T-cell (primary cell): ENCODE measurements around the gene UACA. TPM values are rescaled to one million over a fixed set of nuclear protein-coding genes. Genes with fewer than 3 reads are reported as not detected.

ENCODE experiments used
- ATAC-seq, 4 experiments: fragments of 200-7000 bp in 3 of 4; fragments of 150-1000 bp in 1 of 4; cut with Tn5 transposase; replicated peaks in 1 of 4; 1 replicate in 3 of 4; 2 replicates in 1 of 4; pipeline ENCODE4 v1.10.0; 2021; ENCODE audit warnings: moderate library complexity in 3 of 4, mild to moderate bottlenecking in 2 of 4, moderate number of reproducible peaks in 1 of 4
- CTCF ChIA-PET, 2 donors: fragments of 300-600 bp; sonication (Branson Sonifier 250); formaldehyde crosslinking; loops; one replicate each; lab custom pipeline; 2022; ENCODE audit warnings: antibody characterized with exemption in 2 of 2; lab: Charles Lee
- POLR2A ChIA-PET, 2 donors: fragments of 300-600 bp; sonication (Branson Sonifier 250); formaldehyde crosslinking; loops; one replicate each; lab custom pipeline; 2022; ENCODE audit warnings: antibody characterized with exemption in 2 of 2; lab: Charles Lee
- DNase-seq, 35 experiments: peaks; one replicate each; pipeline versions ENCODE4 v3.0.0 to v3.0.0-alpha.2; 2013 to 2023
- H3K27ac ChIP-seq: one replicate; pipeline ENCODE4 v1.5.1; 2013; ENCODE audit warnings: low read length
- H3K27me3 ChIP-seq, 2 experiments: replicated peaks in 1 of 2; 1 replicate in 1 of 2; 2 replicates in 1 of 2; pipeline versions ENCODE4 v1.6.1 to v1.7.0; 2013; ENCODE audit warnings: low read length in 1 of 2, mixed read lengths in 1 of 2; ENCODE audit not compliant: control insufficient read depth in 2 of 2, insufficient read depth in 2 of 2; ENCODE audit errors: extremely low read depth in 1 of 2
- H3K36me3 ChIP-seq, 2 donors: 1 replicate in 1 of 2; 2 replicates in 1 of 2; pipeline versions ENCODE4 v1.6.1 to v1.7.0; 2013; ENCODE audit warnings: low read length in 1 of 2; ENCODE audit not compliant: control insufficient read depth in 2 of 2, insufficient read depth in 1 of 2; ENCODE audit errors: extremely low read depth in 1 of 2
- H3K4me1 ChIP-seq, 2 experiments: 1 replicate in 1 of 2; 2 replicates in 1 of 2; pipeline versions ENCODE4 v1.6.1 to v1.7.0; 2013; ENCODE audit warnings: low read length in 2 of 2, mixed read lengths in 1 of 2; ENCODE audit not compliant: insufficient read depth in 2 of 2, control insufficient read depth in 1 of 2; ENCODE audit errors: extremely low read depth in 1 of 2
- H3K4me3 ChIP-seq, 2 donors: 1 replicate in 1 of 2; 2 replicates in 1 of 2; pipeline versions ENCODE4 v1.5.1 to v1.7.0; 2013; ENCODE audit warnings: mild to moderate bottlenecking in 2 of 2, low read length in 1 of 2, moderate library complexity in 1 of 2; ENCODE audit not compliant: control insufficient read depth in 1 of 2; ENCODE audit errors: extremely low read depth in 1 of 2
- H3K9me3 ChIP-seq: 2 replicates; pipeline ENCODE4 v1.7.0; 2013
- H3K27ac Mint-ChIP-seq, 2 donors: one replicate each; pipeline ENCODE4 v1.8.0; 2020 to 2021; ENCODE audit warnings: mild to moderate bottlenecking in 2 of 2, mixed read lengths in 2 of 2
- H3K27me3 Mint-ChIP-seq, 2 donors: one replicate each; pipeline ENCODE4 v1.8.0; 2021 to 2022; ENCODE audit warnings: mixed read lengths in 2 of 2
- H3K36me3 Mint-ChIP-seq: one replicate; pipeline ENCODE4 v1.8.0; 2021; ENCODE audit warnings: mixed read lengths
- H3K4me1 Mint-ChIP-seq, 3 donors: one replicate each; pipeline ENCODE4 v1.8.0; 2020 to 2022; ENCODE audit warnings: mixed read lengths in 3 of 3, mild to moderate bottlenecking in 1 of 3
- H3K4me3 Mint-ChIP-seq, 3 donors: one replicate each; pipeline ENCODE4 v1.8.0; 2020 to 2022; ENCODE audit warnings: mild to moderate bottlenecking in 3 of 3, mixed read lengths in 3 of 3, moderate library complexity in 3 of 3
- H3K9me3 Mint-ChIP-seq, 3 donors: one replicate each; pipeline ENCODE4 v1.8.0; 2020 to 2022; ENCODE audit warnings: mixed read lengths in 3 of 3
- WGBS: methylation state at CpG from one replicate; pipeline ENCODE4 v1.1.5; 2013; ENCODE audit warnings: missing lambda C conversion rate; ENCODE audit not compliant: insufficient coverage; 5-methylcytosine and 5-hydroxymethylcytosine counted together
- total RNA-seq, 35 experiments: library from RNA in 6 of 35; stranded (reverse) in 6 of 35; fragments of 120-200 nt in 1 of 35; gene quantifications; one replicate each; pipeline versions ENCODE4 v1.2.1 to v1.2.4 and lab custom pipeline; 2013 to 2026

The UACA gene
- total RNA-seq, 5 donors from 2014 or later (not counting 1 experiment from before 2014, with no cell fraction given), result 0.08 to 1.3 (median 0.70) TPM

DNA sequence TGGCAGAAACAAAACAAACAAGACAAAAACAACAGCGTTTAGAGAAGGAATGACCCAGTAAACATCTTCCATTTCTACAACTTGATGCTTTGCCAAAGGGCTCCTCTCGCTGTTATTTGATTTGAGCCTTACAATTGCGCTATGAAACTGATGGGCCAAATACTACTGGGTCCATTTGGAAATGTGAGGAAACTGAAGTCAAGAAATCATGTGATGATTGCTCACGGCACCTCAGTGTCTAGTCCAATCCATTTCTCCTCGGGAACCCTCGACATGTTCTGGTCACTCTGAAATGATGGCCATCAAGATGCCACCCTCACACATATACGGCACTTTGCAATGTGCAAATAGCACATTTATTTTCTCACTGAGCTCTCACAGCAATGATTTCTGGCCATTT, 136.0 kb downstream of the UACA start:
- ATAC-seq, result no peak
- H3K36me3 Mint-ChIP-seq, result no peaks in the 10 kb centered on the region
- ChIA-PET CTCF (no interaction called here), POLR2A (no interaction called here)
- no peak overlapping the region for H3K27ac Mint-ChIP-seq
- H3K4me3 Mint-ChIP-seq, result no peak overlapping the region
- H3K9me3 ChIP-seq, result peaks cover 3% of the 10 kb centered on the region
- no peak for DNase-seq
- no peak overlapping the region for H3K4me3 ChIP-seq
- H3K4me1 ChIP-seq, result no peaks in the 10 kb centered on the region
- peaks cover 10 to 43% of the 10 kb centered on the region in 2 donors for H3K27me3 Mint-ChIP-seq
- peaks cover 3 to 6% (median 5%) of the 10 kb centered on the region in 3 donors for H3K4me1 Mint-ChIP-seq
- WGBS, result 95% methylated on average over 4 of the region's 7 CpGs
- no peak overlapping the region for H3K27ac ChIP-seq
- peaks cover 5 to 12% (median 7%) of the 10 kb centered on the region in 3 donors for H3K9me3 Mint-ChIP-seq
- peaks cover 0 to 29% of the 10 kb centered on the region in 2 experiments for H3K27me3 ChIP-seq
- no peaks in the 10 kb centered on the region for H3K36me3 ChIP-seq

- H3K4me3 Mint-ChIP-seq, result no peak overlapping the region
- no peaks in the 10 kb centered on the region for H3K36me3 ChIP-seq
- H3K27me3 Mint-ChIP-seq, result peaks cover 20 to 52% of the 10 kb centered on the region in 2 donors
- ATAC-seq, result no peak
- no CpG with 5 or more reads among the region's 3 CpGs for WGBS
- H3K4me3 ChIP-seq, result no peak overlapping the region
- no peak overlapping the region for H3K27ac Mint-ChIP-seq
- H3K27me3 ChIP-seq, result peaks cover 0 to 25% of the 10 kb centered on the region in 2 experiments
- peaks cover 5 to 13% (median 7%) of the 10 kb centered on the region in 3 donors for H3K9me3 Mint-ChIP-seq
- POLR2A ChIA-PET, result interaction anchor here in 1 of 2 donors (0.6 kb wide), 1 partner anchor 1163 kb away, joined by 3 read pairs; no protein-coding TSS in a partner anchor
- no peak overlapping the region for H3K27ac ChIP-seq
- H3K4me1 Mint-ChIP-seq, result peaks cover 0 to 1% (median 0%) of the 10 kb centered on the region in 3 donors
- no peak for DNase-seq
- CTCF ChIA-PET, result no interaction called here
- no peaks in the 10 kb centered on the region for H3K4me1 ChIP-seq
- peaks cover 3% of the 10 kb centered on the region for H3K9me3 ChIP-seq
- no peaks in the 10 kb centered on the region for H3K36me3 Mint-ChIP-seq
These were observed 137.9 kb downstream of the UACA start for GRCh38 chr15:70625438-70625837.

DNA sequence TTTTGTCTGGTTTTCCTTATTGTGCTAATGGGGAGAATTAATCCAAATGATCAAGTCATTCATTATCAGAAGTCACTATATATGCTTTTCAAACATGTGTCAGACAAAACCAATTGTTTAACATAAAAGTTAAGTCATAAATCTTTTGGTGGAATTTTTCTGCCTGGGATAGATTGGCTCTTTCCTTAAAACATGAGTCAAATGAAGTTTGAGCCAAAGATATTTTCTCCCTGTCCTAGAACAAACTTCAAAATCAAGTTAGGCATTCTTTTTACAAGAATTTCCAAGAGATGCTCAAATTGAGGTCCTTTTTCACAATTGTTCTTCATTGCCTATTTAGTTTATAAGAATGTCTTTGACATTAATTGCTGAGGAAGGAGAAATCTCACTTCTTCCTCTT, 138.3 kb downstream of the UACA start:
- H3K4me3 ChIP-seq, result no peak overlapping the region
- H3K4me1 ChIP-seq, result no peaks in the 10 kb centered on the region
- Mint-ChIP-seq H3K27me3 (peaks cover 20 to 51% of the 10 kb centered on the region in 2 donors), H3K9me3 (peaks cover 5 to 13% (median 7%) of the 10 kb centered on the region in 3 donors), H3K4me3 (no peak overlapping the region), H3K27ac (no peak overlapping the region), H3K36me3 (no peaks in the 10 kb centered on the region), H3K4me1 (peaks cover 0 to 1% (median 0%) of the 10 kb centered on the region in 3 donors)
- H3K27me3 ChIP-seq, result peaks cover 0 to 22% of the 10 kb centered on the region in 2 experiments
- no peak for ATAC-seq
- CTCF ChIA-PET, result no interaction called here
- DNase-seq, result no peak
- no peaks in the 10 kb centered on the region for H3K36me3 ChIP-seq
- no peak overlapping the region for H3K27ac ChIP-seq
- POLR2A ChIA-PET, result interaction anchor here in 1 of 2 donors (0.6 kb wide), 1 partner anchor 1162 kb away, joined by 3 read pairs; no protein-coding TSS in a partner anchor
- peaks cover 3% of the 10 kb centered on the region for H3K9me3 ChIP-seq

DNA sequence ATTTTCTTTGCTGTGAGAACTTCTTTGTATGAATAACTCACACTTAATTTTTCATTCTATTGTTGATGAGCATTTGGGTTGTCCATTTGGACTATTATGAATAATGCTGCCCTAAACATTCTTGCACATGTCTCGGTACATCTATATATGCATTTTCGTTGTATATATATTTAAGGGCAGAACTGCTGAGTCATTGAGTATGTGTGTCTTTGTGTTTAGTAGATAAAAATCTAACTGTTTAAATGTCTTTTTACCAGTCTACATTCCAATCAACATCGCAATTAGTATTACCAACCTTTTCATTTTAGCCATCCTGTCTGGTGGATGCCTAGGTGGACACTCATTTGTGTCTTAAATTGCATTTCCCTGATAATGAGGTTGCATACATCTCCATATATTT, 144.4 kb downstream of the UACA start:
- H3K4me1 ChIP-seq, result no peaks in the 10 kb centered on the region
- H3K9me3 Mint-ChIP-seq, result peaks cover 4 to 12% (median 7%) of the 10 kb centered on the region in 3 donors
- H3K27me3 ChIP-seq, result no peaks in the 10 kb centered on the region
- ATAC-seq, result no peak
- H3K4me1 Mint-ChIP-seq, result peaks cover 0 to 1% (median 0%) of the 10 kb centered on the region in 3 donors
- DNase-seq, result no peak
- ChIA-PET POLR2A (no interaction called here), CTCF (no interaction called here)
- no peaks in the 10 kb centered on the region for H3K36me3 Mint-ChIP-seq
- H3K27ac ChIP-seq, result no peak overlapping the region
- no peak overlapping the region for H3K27ac Mint-ChIP-seq
- H3K36me3 ChIP-seq, result no peaks in the 10 kb centered on the region
- H3K4me3 Mint-ChIP-seq, result no peak overlapping the region
- H3K9me3 ChIP-seq, result peaks cover 3% of the 10 kb centered on the region
- WGBS, result no CpG with 5 or more reads among the region's 3 CpGs
- peaks cover 15 to 20% of the 10 kb centered on the region in 2 donors for H3K27me3 Mint-ChIP-seq
- no peak overlapping the region for H3K4me3 ChIP-seq

GRCh38 chr15:70617911-70618287, 145.5 kb downstream of the UACA start:
- peaks cover 0 to 5% (median 3%) of the 10 kb centered on the region in 3 donors for H3K9me3 Mint-ChIP-seq
- H3K27ac Mint-ChIP-seq, result no peak overlapping the region
- POLR2A ChIA-PET, result no interaction called here
- no peak overlapping the region for H3K4me3 Mint-ChIP-seq
- Histone ChIP-seq H3K27me3 (no peaks in the 10 kb centered on the region), H3K27ac (no peak overlapping the region), H3K36me3 (no peaks in the 10 kb centered on the region), H3K9me3 (peaks cover 3% of the 10 kb centered on the region), H3K4me1 (no peaks in the 10 kb centered on the region), H3K4me3 (no peak overlapping the region)
- WGBS, result 77% methylated on average over 2 of the region's 4 CpGs
- H3K36me3 Mint-ChIP-seq, result no peaks in the 10 kb centered on the region
- no peak for ATAC-seq
- peaks cover 0 to 1% (median 0%) of the 10 kb centered on the region in 3 donors for H3K4me1 Mint-ChIP-seq
- CTCF ChIA-PET, result no interaction called here
- DNase-seq, result no peak
- H3K27me3 Mint-ChIP-seq, result peaks cover 15 to 25% of the 10 kb centered on the region in 2 donors

DNA sequence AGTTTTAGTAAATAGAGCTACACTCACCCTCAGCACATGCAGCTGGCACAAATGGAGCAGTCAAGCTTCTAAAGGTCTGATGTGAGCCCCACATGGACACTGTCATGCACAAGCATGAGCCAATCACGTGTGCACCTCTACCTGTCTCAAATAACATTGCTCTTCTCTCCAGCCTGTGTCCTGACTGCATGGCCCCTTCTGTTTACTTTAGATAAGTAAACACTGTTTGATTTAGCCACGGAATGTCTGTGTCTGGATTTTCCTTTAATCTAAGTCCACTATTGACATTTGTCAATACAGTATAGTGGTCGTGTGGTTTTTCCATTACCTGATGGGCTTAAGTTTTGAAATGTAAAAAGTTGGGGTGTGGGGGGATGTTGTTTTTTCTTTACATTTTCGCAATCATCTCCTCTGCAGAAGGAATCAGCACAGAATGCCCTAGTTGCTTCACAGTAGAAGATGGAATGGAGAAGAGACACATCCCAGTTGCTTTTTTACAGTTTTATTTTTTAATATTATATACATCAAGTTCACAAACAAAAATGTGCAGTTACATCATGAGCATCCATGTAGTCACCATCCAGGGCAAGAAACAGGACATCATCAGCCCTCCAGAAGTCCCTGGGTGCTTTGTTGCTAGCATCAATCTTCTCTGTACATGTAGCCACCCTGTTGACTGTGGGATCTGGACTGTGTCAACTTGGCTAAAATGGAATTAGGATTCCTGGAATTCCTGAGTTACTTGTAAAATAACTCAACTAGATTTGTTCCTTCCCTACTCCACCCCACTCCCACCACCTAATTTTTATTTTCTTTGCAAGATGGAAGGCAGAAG, 146.1 kb downstream of the UACA start:
- ChIA-PET POLR2A (no interaction called here), CTCF (no interaction called here)
- H3K4me3 Mint-ChIP-seq, result no peak overlapping the region
- DNase-seq, result no peak
- H3K36me3 Mint-ChIP-seq, result no peaks in the 10 kb centered on the region
- Histone ChIP-seq H3K4me1 (no peaks in the 10 kb centered on the region), H3K4me3 (no peak overlapping the region), H3K27me3 (no peaks in the 10 kb centered on the region), H3K9me3 (no peaks in the 10 kb centered on the region), H3K36me3 (no peaks in the 10 kb centered on the region), H3K27ac (no peak overlapping the region)
- peaks cover 0 to under 1% (median 0%) of the 10 kb centered on the region in 3 donors for H3K9me3 Mint-ChIP-seq
- no peak for ATAC-seq
- H3K27me3 Mint-ChIP-seq, result peaks cover 15 to 25% of the 10 kb centered on the region in 2 donors
- no CpG with 5 or more reads among the region's 4 CpGs for WGBS
- H3K27ac Mint-ChIP-seq, result no peak overlapping the region
- peaks cover 0 to 1% (median 0%) of the 10 kb centered on the region in 3 donors for H3K4me1 Mint-ChIP-seq
